SKM-1 treated with dmso at 0.1 percent for 144 hours (cell line): ENCODE results near the gene ESRRB.
A peak's percentile ranks its signal among the peaks of the same experiment; 100 is the strongest.

ENCODE experiments used
- DNase-seq: peaks from one replicate; lab custom pipeline; 2025; ENCODE audit not compliant: unreplicated experiment; lab: John Stamatoyannopoulos, UW

ESRRB gene

DNA sequence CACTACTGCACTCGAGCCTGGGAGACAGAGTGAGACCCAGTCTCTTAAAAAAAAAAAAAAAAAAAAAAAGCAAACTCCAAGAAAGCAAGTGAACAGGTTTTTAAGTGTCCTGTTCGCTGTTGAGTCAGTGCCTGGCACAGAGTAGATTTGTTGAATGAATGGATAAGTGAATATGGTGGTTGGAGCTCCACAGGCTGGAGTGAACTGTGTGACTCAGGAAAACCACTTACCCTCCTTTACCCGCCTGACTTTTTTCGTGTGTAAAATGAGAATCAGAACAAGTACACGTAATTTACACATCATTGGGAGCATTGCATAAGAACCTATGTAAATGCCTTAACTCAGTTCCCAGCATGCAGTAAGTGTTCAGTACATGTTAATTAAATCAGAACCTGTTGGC is 24.0 kb upstream of the ESRRB start:
- DNase-seq, result no peak

DNA sequence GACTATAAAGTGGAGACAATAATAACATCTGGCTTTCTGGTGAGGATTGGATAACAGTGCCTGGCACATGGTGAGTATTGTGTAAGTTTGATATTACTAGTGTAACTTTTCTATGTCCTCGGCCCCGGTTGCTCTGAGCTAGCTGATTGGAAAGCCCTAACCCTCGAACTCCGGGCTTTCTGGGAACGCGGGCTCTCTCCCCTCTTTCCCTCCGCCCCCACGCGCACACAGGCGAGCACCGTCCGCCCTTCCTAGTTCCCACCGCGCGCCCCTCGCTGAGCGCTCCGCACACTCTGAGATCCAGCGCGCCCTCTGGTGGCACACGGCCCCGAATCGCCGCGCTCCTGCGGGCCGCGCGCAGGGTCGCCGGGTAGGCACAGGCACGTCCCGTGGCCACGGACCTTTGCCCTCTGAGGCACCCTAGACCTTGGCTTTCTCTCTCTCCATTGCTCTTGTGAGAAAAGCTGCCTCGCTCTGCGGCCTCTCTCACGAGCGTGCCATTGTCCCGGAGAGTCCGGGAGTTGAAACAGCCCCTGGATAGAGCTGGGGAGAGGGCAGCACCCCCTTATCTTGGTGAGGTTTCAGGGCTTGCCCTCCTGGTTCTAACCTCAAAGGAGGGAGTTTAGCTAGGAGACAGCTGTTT is 23.2 kb upstream of the ESRRB start:
- peak; percentile 7 for DNase-seq

DNA sequence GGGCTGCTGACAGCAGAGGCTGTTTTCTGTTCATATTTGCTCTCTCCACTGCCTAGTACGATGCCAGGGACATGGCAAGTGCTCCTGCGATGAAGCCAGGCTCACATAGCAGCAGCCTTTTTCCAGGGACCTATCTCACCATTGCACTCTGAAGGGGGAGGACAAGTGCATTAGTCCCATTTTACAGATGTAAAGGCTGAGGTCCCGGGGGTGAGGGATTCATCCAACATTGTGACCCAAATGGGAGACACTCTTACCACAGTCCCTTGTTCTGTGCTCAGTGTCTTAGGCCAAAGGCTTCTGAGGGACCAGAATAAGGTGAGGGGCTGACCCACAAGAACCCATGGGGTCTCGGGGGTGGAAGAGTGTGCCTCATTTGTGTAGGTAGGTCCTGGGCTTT is 21.6 kb upstream of the ESRRB start:
- no peak for DNase-seq

DNA sequence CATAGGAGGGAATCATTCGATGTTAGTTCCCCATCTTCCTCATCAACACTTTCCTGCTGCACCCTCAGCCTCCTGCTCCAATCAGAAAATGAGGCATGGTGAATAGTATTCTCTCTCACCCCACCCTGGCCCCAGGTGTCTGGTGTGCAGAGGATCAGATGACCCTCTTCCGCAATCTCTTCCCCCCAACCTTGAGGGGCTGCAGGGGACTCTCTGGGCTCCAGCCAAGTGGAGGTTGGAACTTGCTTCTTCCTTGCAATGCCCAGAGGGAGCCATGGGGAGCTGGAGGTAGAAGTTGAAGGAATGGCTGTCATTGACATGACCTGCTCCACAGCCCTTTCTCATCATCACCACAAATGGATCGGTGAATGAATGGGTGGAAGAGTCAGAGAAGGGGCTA is 20.2 kb upstream of the ESRRB start:
- DNase-seq, result no peak

DNA sequence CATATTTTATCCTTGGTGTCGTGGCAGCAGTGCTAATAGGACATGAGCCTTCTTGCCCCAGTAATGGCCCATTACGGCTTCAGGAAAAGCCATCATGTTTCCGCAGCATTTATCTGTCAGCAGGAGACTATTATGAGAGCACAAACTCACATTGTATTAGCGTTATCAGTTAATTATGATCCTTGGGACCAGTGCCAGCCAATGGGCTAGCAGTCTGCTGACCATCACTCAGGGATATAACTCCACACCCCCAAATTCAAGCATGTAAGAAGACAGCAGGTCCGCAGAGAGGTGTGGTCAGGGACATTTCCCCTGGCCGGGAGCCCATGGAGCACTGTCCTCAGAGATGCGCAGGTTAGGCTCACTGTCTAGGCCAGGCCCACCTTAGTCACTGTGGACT is 4.9 kb upstream of the ESRRB start:
- no peak for DNase-seq

DNA sequence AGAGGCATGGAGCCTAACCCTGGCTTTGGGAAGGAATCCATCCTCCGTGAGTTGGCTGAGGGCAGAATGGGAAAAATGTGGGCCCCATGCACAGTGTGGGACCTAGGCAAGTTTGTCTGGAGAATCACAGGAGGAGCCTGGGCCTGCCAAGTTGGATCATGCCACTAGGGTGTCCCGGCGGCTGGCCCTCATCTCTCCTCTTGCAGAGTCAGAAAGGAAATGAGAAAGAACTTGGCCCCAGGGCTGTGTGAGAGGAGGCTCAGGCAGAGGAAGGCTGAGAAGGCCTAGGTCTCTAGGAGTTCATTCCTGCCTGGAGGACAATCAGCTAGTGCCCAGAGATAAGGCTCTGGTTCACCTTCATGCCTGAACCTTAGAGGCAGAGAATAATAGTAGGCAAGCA is 2.5 kb upstream of the ESRRB start:
- no peak for DNase-seq

DNA sequence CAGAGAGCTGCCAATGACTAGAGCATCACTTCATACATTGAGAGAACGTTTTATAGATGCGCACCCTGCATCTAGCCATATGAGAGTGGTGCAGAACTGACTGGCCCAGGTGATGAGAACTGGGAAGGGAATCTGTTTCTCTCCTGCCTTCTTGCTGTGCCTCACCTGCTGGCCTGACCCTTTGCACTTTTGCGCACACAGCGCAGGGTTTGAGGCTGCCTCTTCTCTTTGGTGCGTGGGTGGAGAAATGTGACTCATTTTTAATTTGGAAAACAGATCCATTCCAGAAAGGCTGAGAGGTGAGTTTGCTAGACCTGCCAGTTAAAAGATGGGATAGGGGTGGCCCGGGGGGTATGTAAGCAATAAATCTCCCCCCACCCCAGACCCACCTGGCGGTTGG is 453 bp upstream of the ESRRB start:
- no peak for DNase-seq

DNA sequence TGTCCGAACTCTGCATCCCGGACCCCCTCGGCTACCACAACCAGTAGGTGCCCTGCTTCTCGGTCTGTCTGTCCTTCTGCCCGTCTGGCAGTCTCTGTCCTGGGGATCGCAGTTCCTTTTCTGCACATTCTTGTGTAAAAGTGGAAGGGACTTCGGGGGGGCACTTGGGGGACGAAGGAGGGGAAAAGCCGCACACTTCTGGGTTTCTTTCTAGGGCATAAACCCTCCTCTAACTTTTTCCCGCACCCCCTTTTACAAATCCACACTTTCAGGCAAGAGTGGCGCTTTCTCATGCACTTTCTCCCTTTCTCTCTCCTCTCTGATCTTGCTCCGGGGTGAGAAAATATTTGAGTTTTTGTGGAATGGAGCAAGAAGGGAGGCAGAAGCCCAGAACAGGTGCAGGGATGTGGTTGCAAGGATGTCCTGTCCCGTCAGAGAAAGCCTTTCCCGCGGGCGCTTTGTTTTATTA is 506 bp downstream of the ESRRB start:
- no peak for DNase-seq

DNA sequence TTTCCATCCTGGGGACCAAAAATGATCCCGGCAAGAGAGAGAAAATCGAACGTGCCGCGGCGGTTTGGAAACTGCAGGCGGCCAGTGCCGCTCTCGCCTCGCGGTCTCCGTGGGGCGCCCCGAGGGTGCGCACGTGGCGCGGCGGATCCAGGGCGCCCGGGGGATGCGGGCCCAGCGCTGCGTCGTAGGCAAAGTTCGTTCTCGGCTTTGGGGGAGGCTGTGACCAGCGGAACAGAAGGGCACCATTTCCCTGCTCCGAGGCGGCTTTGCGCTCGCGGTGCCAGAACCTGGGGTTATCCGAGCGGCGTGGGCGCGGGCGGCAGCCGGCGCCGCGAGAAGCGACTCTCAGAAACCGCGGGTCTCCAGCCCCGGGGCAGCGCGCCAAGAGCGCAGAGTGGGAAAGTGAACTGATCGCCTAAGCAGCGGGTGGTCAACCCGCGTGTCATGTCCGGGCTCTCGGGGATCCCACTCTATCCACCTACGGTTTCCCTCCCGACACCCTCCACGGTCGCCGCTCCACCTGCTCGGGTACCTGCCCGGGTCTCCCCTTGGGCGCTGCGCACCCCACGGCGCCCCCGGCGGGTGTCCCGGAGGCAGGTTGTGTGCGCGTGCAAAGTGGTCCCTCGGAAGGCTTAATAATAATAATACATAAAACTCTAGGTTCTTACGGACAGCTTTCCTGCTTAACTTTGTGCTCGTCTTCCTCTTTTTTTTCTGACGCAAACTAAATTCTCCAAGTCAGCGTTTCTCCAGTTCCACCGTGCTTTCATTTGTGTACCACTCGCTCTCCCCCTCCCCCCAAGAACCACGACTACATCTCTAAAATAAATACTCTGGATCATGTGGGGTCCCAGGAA is 1.2 kb downstream of the ESRRB start:
- no peak for DNase-seq

DNA sequence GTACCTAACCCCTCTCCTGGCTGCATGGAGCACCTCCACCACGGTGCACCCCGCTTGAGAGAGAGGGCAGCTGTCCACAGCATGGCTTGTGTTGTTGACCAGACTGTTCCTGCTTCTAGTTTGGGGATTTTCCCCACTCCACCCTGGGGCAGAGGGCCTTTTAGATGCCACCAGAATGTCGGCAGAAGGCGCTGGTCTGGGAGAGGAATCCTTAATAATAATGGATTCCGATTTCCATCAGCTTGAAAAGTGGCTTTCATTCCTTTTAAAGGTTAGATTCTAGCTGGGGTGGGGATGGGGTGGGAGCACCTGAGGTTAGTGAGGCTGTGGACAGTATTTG is 1.8 kb downstream of the ESRRB start:
- DNase-seq, result no peak

DNA sequence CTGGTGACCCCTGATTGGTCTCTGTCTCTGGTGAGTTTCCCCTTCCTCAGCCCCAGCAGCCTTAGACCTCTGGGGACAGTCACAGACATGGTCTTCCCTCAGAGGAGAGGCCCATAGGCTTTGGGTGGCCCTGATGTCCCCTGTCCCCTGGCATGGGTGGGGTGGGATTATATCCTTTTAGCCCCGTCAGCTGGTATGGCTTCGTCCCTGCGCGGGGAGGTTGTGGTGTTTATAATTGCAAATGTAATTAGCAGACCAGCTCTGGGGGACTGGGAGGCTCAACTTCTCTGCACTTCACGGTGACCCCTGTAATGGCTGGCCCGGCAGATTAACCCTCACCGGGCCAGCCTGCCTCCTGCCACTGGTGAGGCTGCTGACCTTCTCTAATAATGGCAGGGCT is 5.1 kb downstream of the ESRRB start:
- no peak for DNase-seq

DNA sequence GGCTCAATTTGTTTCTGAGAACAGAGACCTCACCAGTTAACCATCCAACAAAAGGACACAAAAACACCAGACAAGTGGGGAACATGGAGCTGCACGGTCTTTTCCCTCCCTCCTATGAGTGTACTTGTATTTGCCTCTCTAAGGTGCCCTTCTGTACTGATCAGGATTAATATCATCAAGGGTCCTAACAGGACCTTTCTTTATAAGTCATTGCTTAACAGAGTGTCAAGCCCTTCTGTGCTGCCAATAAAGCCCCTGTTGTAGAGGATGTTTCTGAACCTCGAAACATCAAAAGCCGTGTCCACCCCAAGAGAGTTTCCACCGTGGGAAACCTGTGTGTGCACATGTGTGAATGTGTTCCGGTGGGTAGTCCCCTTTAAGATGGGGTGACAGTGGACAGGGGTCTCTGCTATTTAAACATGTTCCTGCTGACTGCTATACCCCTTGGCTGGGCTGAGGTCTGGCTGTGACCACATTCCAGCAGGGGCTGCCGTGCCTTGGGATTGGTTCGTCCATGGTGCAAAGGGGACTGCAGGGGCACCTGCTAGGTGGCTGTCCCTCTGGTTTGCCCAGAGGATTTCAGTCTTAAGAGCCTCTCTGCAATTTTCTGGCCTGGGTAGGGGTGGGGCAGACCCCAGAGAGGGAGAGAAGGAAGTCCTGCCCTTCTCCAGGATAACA is 6.0 kb downstream of the ESRRB start:
- DNase-seq, result no peak

DNA sequence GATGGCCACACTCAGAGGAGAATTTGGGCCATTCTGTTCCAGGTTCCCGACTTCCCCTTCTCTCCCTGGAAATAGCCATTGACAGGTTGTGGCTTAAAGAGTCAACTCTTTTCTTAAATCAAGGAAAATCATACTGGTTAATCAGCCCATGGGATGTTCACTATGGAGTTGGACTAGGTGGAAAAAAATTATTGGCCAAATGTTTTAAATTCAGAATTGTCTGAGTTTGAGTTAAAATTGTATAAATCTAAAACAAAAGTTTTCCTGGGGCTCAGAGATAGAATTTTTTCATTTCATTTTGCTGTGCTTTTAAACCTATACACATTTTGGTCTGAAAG is 6.5 kb downstream of the ESRRB start:
- no peak for DNase-seq

DNA sequence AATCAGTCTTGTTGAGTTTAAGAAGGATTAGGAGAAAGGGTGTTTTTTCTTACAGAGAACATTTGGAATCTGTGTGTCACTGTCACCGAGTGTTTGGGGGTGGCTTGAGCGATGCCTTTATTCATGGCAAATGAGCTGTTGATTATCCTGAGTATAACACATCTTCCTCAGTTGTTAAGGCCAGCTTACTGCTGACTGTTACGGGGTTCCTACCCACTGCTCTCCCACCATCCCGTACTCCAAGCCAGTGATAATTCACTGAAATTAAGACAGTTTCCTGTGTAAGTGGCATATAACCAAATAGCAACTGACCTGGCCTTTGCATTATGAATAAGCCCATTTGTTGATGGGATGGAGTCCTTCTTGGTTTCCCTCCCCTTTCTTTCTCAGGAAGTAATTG is 9.5 kb downstream of the ESRRB start:
- no peak for DNase-seq

DNA sequence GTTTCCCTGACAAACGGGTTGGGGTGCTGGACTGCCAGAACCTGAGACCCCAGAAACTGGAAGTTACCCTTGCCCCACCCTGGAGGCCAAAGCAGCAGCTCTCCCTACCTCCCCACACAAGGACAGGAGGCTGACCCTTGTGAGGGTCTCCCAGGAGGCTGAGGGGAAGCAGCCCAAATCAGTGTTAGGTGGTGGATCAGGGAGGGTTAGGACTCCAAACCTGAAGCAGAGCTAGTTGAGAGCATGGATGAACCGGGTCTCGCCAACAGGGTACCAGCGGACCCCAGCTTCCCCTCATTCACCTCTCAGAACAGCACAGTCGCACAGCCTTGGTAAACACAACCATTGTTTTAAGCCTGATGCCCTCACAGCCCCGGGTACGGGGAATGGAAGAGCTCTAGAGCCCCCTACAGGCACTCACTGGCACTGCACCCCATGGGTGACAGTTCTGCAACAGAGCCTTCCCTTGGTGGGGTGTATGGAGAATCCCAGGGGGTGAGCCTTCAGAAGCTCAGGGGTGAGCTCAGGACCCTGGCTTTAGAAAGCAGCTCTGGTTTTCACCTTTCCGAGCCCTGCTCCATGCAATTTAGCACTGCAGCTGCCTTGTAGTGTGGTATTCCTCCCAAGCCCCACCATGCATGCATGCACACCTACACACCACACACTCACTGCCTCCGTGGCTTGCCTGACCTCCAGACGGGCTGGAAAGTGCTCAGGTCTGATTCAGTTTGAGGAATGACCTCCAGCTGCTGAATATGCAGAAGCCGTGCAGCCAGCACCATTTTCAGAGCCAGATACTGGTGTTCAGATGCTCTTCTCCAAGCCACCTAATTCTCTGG is 11.2 kb downstream of the ESRRB start:
- DNase-seq, result no peak

DNA sequence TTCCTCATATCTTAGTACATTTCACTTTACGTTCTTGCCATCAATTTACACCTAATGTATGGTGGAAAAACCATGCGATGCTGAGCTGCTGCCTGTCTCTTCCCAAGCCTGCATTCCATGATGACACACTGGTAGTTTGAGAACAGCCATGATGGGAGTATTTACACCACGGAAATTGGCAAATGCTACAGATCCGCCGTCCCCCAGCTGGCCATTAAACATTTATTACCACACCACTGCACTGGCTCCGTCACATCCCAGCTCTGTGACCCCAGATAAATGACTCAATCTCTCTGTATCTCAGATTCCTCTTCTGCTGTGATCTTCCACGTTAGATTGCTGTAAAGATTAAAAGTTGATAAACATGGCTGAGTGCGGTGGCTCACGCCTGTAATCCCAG is 13.9 kb downstream of the ESRRB start:
- DNase-seq, result no peak

DNA sequence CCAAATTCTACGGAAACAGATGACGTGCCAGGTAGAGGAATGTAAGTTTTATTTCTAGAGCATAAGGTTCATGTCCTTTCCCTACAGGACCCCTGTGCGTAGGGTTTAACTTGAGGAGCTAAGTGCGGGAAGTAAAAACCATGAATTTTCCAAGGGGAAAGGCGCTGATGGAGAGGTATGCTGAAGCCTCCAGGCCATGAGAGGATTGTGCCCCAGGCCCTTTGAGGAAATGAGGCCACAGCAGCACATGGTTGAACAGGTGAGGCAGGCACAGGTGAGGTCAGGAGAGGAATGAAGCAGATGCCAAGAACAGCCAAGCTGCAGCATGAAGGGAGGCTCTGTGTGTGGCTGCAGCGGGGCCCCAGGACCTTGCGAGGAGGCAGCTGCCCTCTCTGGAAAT is 14.7 kb downstream of the ESRRB start:
- DNase-seq, result no peak

DNA sequence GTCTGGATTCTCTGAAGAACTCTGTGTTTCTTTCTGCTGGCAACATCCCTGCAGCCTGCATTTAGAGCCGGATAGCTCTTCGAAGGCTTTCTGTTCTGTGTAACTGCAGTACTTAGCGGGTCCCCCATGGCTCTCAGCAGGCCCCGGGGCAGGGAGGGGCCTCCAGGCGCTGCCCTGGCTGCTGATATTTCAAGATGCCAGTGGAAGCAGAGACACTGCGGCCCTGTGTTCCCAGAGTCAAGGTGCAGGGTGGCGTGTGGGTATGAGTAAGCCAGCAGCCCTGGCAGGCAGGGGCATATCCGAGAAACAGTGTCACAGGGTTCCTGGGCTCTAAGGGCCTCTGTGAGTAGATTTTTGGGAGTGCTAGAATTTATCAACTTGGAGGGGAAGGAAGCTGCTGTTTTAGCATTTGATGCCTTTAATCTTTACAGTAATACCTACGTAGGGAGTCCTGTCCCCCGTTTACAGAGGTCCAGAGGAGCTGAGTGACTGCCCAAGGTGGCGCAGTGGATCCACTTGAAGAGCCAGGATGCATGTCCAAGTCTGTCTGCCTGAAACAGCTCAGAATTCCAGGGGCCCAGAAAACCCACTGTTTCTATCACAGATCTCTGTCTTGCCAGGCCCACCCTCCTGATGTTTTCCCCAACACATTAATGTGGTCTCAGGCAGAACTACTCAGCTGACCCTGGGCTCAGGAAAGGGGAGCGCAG is 16.2 kb downstream of the ESRRB start:
- no peak for DNase-seq

DNA sequence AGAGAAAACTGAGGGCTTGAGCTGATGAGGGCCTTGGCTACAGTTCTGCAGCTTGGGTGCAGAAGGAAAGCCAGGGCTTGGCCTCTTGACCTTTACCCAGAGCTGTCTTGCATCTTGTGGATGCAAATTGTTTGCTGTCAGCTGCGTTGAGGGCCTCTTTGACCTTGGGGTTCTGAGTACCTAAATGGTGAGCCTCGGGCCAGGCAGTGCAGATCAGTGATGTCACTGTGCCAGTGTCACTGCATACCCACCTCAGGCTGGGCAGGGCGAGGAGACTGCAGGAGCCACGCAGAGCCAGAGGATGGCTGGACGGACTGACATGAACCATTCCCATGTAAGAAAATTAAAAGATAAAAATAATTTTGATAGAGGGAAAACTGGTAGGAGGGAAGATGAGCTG is 18.6 kb downstream of the ESRRB start:
- no peak for DNase-seq

DNA sequence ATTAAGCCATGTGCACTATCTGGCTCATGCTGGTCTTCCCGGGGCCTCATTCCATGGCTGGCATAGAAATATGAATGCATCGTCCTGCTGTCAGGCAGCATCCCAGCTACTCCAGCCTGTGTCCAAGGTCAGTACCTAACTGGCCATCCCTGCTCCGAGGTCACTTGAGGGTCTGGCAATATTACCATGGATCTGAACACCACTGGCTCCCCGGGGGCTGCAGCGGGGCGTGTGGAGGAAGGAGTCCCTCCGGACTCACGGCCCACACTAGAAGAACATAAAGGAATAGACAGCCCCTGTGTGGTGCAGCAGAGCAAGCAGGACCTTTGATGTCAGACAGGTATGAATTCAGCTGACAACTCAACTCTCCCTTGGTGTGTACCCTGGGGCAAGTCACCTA is 19.2 kb downstream of the ESRRB start:
- DNase-seq, result no peak

DNA sequence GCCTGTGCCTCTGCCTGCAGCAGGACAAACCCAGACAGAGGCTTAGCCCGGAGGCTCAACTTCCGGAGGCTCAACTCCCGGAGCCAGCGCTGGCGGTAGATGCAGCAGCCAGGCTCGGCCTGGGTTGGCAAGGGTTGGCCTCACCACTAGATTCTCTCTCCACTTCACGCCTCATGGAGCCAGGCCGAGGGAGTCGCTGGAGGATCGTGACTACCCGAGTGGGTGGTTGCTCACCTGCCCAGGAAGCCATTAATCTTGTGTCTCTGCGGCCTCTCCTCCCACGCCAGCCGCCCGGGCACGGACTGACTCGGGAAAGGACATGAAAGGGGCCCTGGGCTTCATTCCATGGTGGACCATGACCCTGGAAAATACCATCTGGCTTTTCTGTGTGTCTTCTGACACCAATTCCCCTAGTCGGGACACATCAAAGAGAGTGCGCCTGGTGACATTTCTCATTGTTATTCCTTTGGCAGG is 20.8 kb downstream of the ESRRB start:
- no peak for DNase-seq
